Heart right ventricle (tissue), 16 donors: ENCODE results near the gene ABI3BP. TPM values are rescaled to one million over a fixed set of nuclear protein-coding genes. Genes with fewer than 3 reads are reported as not detected.

Source experiments
- ATAC-seq, 8 donors: fragments of 200-7000 bp; cut with Tn5 transposase; one replicate each; pipeline ENCODE4 v1.9.1; 2020; ENCODE audit warnings: mild to moderate bottlenecking in 8 of 8, moderate library complexity in 8 of 8, moderate number of reproducible peaks in 1 of 8
- DNase-seq, 2 donors: peaks; one replicate each; pipeline ENCODE4 v3.0.0-alpha.2; 2020
- H3K27ac ChIP-seq, 10 donors: fragments of 200-600 bp; sonication (generic) in 2 of 10; one replicate each; pipeline versions ENCODE4 v1.5.0 to v1.8.0; 2020 to 2022; ENCODE audit warnings: mild to moderate bottlenecking in 3 of 10
- H3K27me3 ChIP-seq, 7 donors: fragments of 200-600 bp; one replicate each; pipeline ENCODE4 v1.8.0; 2021 to 2022; ENCODE audit warnings: mild to moderate bottlenecking in 2 of 7
- H3K36me3 ChIP-seq, 9 donors: fragments of 200-600 bp; sonication (generic) in 1 of 9; one replicate each; pipeline versions ENCODE4 v1.5.0 to v1.8.0; 2020 to 2022; ENCODE audit warnings: mild to moderate bottlenecking in 2 of 9
- H3K4me1 ChIP-seq, 9 donors: fragments of 200-600 bp; sonication (generic) in 1 of 9; one replicate each; pipeline versions ENCODE4 v1.5.0 to v1.8.0; 2020 to 2022; ENCODE audit warnings: mild to moderate bottlenecking in 4 of 9
- H3K4me3 ChIP-seq, 10 donors: fragments of 200-600 bp; sonication (generic) in 2 of 10; one replicate each; pipeline versions ENCODE4 v1.5.0 to v1.8.0; 2020 to 2022; ENCODE audit warnings: mild to moderate bottlenecking in 7 of 10, moderate library complexity in 2 of 10
- H3K9me3 ChIP-seq, 11 donors: fragments of 200-600 bp in 10 of 11; sonication (generic) in 2 of 11; one replicate each; pipeline versions ENCODE4 v1.5.0 to v1.8.0; 2013 to 2022; ENCODE audit warnings: mild to moderate bottlenecking in 2 of 11, control low read depth in 1 of 11, moderate library complexity in 1 of 11
- WGBS, 2 donors: extraction: QIAGEN DNeasy Blood & Tissue Kit; methylation state at CpG; one replicate each; pipeline ENCODE4 v1.1.7; 2013; ENCODE audit warnings: inconsistent platforms in 1 of 2; 5-methylcytosine and 5-hydroxymethylcytosine counted together
- intact Hi-C, 10 donors: fragments of 100-400 bp; cut with DNase I; formaldehyde crosslinking; loops; one replicate each; pipeline versions ENCODE4 v1.11.1 to v1.14.2; 2022
- polyA plus RNA-seq, 2 donors: library from polyadenylated mRNA; stranded (reverse); fragments of 200-250 nt; gene quantifications; one replicate each; pipeline ENCODE4 v1.2.3, GENCODE V29; 2013
- total RNA-seq, 10 donors: library from RNA; stranded (reverse); fragmentation: NEBNext Ultra II Directional in 3 of 10; extraction: Animal tissue kit (Norgen Biotek cat#: 25700) in 3 of 10; gene quantifications; one replicate each; pipeline versions ENCODE4 v1.2.1 to v1.2.4, GENCODE V29; 2021 to 2023
- TF ChIP-seq, protein P1 (sequence below), 9 donors: fragments of 200-600 bp; sonication (generic) in 2 of 9; IDR thresholded peaks; one replicate each; pipeline versions ENCODE4 v1.5.0 to v1.8.0; 2021 to 2022; ENCODE audit warnings: antibody characterized with exemption in 9 of 9, mild to moderate bottlenecking in 5 of 9, moderate library complexity in 1 of 9
- donor health status: Arrhythmogenic right ventricular cardiomyopathy.
- donor health status: ischemic (EF 13 %, LVEDD 7.1; RV severe dilation, severe dysfunction).
- donor health status: healthy with polysubstance abuse.
- donor health status: DM: no; HTN: yes; CAD: no.
- donor health status: DM: no; HTN: no; CAD: no.
- donor health status: ischemic (EF 25% LVEDD 6.9; RV normal size, moderate dysfunction).
- donor health status: ischemic (EF 25% LVEDD 5.7; RV mildly dilated, moderate dysfunction).
- donor health status: healthy.
- donor health status: DM: yes; HTN: yes; CAD: no.
- donor health status: Ischemic cardiomyopathy.
- donor health status: ischemic (EF 35%, LVEDD 5.7; RV mildly dilated, moderate dysfunction).
- donor health status: nonischemic (EF 11% LVEDD 7.7; RV severe dilation, severe dysfunction).
- donor health status: DM: yes; HTN: yes; CAD: no.
- donor health status: PGD.
- donor health status: ischemic (EF 29% LVEDD 5.4; RV normal size, mild dysfunction).
- donor health status: nonischemic (EF 23%, LVEDD 6.1; RV moderate dilation, normal function).

Gene ABI3BP
- total and polyA plus RNA-seq, 12 donors, result 11.7 to 90.2 (median 26.5) TPM

DNA sequence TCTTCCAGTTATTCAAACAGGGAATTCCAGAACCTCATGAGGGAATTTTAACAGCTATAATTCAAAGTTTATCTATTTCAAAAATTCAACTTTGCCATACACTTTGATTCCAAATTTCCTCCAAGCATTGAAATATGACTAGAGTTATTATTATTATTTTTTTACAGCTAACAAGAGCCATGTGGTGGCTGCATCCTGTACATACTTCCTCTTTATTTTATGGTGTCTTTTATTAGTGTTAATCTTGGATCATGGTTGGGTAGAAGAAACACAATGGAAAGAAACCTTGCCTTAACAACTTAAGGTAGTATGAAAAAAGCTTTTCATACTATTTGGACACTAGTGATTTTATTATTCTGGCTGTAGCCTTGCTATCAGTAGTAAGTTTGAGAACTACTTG, 231.3 kb downstream of the ABI3BP start:
- TF ChIP-seq, protein P1, sequence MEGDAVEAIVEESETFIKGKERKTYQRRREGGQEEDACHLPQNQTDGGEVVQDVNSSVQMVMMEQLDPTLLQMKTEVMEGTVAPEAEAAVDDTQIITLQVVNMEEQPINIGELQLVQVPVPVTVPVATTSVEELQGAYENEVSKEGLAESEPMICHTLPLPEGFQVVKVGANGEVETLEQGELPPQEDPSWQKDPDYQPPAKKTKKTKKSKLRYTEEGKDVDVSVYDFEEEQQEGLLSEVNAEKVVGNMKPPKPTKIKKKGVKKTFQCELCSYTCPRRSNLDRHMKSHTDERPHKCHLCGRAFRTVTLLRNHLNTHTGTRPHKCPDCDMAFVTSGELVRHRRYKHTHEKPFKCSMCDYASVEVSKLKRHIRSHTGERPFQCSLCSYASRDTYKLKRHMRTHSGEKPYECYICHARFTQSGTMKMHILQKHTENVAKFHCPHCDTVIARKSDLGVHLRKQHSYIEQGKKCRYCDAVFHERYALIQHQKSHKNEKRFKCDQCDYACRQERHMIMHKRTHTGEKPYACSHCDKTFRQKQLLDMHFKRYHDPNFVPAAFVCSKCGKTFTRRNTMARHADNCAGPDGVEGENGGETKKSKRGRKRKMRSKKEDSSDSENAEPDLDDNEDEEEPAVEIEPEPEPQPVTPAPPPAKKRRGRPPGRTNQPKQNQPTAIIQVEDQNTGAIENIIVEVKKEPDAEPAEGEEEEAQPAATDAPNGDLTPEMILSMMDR (IDR thresholded peaks at IDR 0.05), result no peak
- Histone ChIP-seq H3K9me3 (no peaks in the 10 kb centered on the region), H3K27ac (no peak overlapping the region), H3K27me3 (no peaks in the 10 kb centered on the region), H3K36me3 (peaks cover 0 to 22% (median 0%) of the 10 kb centered on the region in 9 donors), H3K4me1 (peaks cover 0 to 17% (median 0%) of the 10 kb centered on the region in 9 donors), H3K4me3 (no peak overlapping the region)
- intact Hi-C loops, result no loop called here
- ATAC-seq (no peak), DNase-seq (no peak)

DNA sequence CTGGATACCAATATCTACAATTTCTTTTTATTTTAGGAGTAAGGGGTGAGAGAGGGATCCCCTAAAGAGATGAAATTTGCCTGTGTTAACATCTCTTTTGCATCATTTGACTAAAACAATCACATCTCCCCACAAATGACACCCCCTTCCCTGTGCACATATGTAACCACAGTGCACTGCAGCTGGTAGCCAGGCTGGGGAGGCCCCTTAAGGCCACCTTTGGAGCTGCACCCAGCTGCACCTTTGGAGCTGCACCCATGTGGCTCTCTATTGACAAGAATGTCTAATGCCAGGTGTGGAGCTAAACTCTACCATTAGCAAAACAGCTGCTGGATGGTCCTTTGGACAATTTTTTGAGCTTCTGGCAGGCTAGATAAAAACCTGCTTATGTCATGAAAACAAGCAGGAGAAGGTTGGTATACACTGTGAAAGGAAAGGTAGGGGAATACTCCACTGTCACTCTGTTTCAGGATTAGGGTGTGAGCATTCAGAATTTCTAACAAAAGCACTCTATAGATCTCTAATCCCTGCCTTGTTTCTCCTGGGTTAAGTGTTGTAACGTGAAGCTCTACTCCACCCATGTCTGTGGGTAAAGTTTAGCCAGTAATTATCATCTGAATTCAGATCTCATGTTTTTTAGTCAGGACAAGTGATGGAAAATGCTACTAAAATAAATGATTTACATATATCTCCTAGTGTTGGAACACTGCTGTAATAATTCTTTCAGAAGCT, 231.8 kb downstream of the ABI3BP start:
- DNase-seq (no peak), ATAC-seq (no peak)
- Histone ChIP-seq H3K4me1 (peaks cover 0 to 23% (median 3%) of the 10 kb centered on the region in 9 donors), H3K4me3 (no peak overlapping the region), H3K27me3 (no peaks in the 10 kb centered on the region), H3K9me3 (no peaks in the 10 kb centered on the region), H3K36me3 (peaks cover 0 to 18% (median 0%) of the 10 kb centered on the region in 9 donors), H3K27ac (no peak overlapping the region)
- TF ChIP-seq, protein P1 (IDR thresholded peaks at IDR 0.05), result no peak
- intact Hi-C loops, result no loop called here
- WGBS, 2 donors, result 66 to 79% methylated on average over 1 of the region's 1 CpG

DNA sequence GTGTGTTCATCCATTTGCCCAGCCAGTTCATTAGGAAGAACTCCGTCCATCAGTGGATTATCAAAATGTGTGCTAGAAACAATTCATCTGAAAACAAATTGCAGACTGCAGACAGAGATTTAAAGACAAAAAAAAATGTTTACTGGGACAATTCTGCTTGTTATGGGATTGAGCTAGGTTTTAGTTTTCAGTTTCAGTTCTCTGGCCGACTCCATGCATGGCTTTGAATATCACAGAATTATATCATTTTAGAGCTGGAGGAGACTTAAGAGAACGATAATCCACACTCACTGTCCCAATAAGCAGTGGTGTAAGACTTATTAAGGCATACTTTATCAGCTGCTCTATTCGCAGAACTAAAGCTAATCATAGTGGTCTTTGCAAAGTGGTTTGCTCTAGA, 232.8 kb downstream of the ABI3BP start:
- TF ChIP-seq, protein P1 (IDR thresholded peaks at IDR 0.05), result no peak
- Histone ChIP-seq H3K27me3 (no peaks in the 10 kb centered on the region), H3K36me3 (peaks cover 0 to 14% (median 0%) of the 10 kb centered on the region in 9 donors), H3K9me3 (no peaks in the 10 kb centered on the region), H3K4me1 (peaks cover 0 to 33% (median 12%) of the 10 kb centered on the region in 9 donors), H3K4me3 (no peak overlapping the region), H3K27ac (no peak overlapping the region)
- ATAC-seq, result peak in 1 of 8 donors; percentile 15
- DNase-seq, result no peak
- 49 to 60% methylated on average over 4 of the region's 4 CpGs for WGBS, 2 donors
- intact Hi-C loops, result no loop called here

DNA sequence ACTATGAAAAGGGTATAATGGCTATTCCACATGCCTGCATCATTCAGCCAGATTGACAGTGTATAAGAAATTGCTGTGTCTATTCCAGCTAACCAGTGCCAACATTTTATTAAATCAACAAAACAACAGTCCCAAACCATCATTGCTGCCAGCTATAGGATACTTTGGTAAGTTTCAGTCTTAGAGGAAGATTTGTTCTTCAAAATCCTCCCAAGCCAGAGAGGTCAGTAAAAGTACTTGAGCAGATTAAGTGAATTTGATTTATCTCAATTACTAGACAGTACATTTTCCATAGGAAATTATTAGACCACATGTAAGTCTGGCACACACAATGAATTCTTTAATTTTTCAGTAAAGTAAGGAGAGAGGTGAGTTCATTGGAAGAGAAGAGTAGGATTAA, 233.3 kb downstream of the ABI3BP start:
- H3K27me3 ChIP-seq, result no peaks in the 10 kb centered on the region
- no peak overlapping the region for H3K4me3 ChIP-seq
- TF ChIP-seq, protein P1 (IDR thresholded peaks at IDR 0.05), result no peak
- no peaks in the 10 kb centered on the region for H3K9me3 ChIP-seq
- ATAC-seq (no peak), DNase-seq (no peak)
- H3K4me1 ChIP-seq, result peaks cover 0 to 37% (median 12%) of the 10 kb centered on the region in 9 donors
- H3K27ac ChIP-seq, result no peak overlapping the region
- H3K36me3 ChIP-seq, result peaks cover 0 to 18% (median 0%) of the 10 kb centered on the region in 9 donors
- intact Hi-C loops, result no loop called here
